ENCODE measurements around the gene SERBP1. TPM values are rescaled to one million over a fixed set of nuclear protein-coding genes. Genes with fewer than 3 reads are reported as not detected.
A peak's percentile ranks its signal among the peaks of the same experiment; 100 is the strongest.

SERBP1 gene
- total and polyA plus RNA-seq, 7 donors, result 189 to 299 (median 226) TPM

- TF ChIP-seq CTCF (IDR thresholded peaks at IDR 0.05), result no peak
- no peaks in the 10 kb centered on the region for H3K9me3 ChIP-seq
- H3K4me3 ChIP-seq, result peak overlapping the region; percentile 89
- H3K27ac ChIP-seq, result peak overlapping the region; percentile 91
- H3K27me3 ChIP-seq (ENCODE audit: insufficient read depth in 3 of 3, low read length in 2 of 3), result no peaks in the 10 kb centered on the region
- ATAC-seq (peak; percentile 5 to 34 (median 10)), DNase-seq (peak; percentile 33 to 66)
- WGBS, 3 donors, result 0% methylated on average over 55 to 69 of the region's 69 CpGs
- intact Hi-C loops (cut with DNase I), result no loop called here
- H3K4me1 ChIP-seq, result peaks cover 55% of the 10 kb centered on the region
- H3K36me3 ChIP-seq (ENCODE audit: insufficient read depth in 1 of 2, low read depth in 1 of 2), result peaks cover 7 to 15% of the 10 kb centered on the region in 2 donors
Measured at GRCh38 chr1:67429528-67430357, 459 bp downstream of the SERBP1 start.

GRCh38 chr1:67429011-67429527 is 1.1 kb downstream of the SERBP1 start:
- Histone ChIP-seq H3K9me3 (no peaks in the 10 kb centered on the region), H3K4me1 (peaks cover 52% of the 10 kb centered on the region), H3K27me3 (ENCODE audit: insufficient read depth in 3 of 3, low read length in 2 of 3) (no peaks in the 10 kb centered on the region), H3K4me3 (peak overlapping the region; percentile 89), H3K27ac (peak overlapping the region; percentile 91), H3K36me3 (ENCODE audit: insufficient read depth in 1 of 2, low read depth in 1 of 2) (peaks cover 7 to 22% of the 10 kb centered on the region in 2 donors)
- DNase-seq (no peak), ATAC-seq (peak in 1 of 4 donors; percentile 4)
- intact Hi-C loops (cut with DNase I), result no loop called here
- WGBS, 3 donors, result 0 to 2% (median 0%) methylated on average over 25 of the region's 25 CpGs
- no peak for TF ChIP-seq CTCF (IDR thresholded peaks at IDR 0.05)

GRCh38 chr1:67427947-67428346 is 2.3 kb downstream of the SERBP1 start:
- Histone ChIP-seq H3K9me3 (no peaks in the 10 kb centered on the region), H3K4me1 (peaks cover 42% of the 10 kb centered on the region), H3K36me3 (ENCODE audit: insufficient read depth in 1 of 2, low read depth in 1 of 2) (peaks cover 7 to 33% of the 10 kb centered on the region in 2 donors), H3K4me3 (peak overlapping the region; percentile 89), H3K27me3 (ENCODE audit: insufficient read depth in 3 of 3, low read length in 2 of 3) (no peaks in the 10 kb centered on the region), H3K27ac (peak overlapping the region; percentile 91)
- no peak for ATAC-seq
- WGBS, 3 donors, result 1 to 2% (median 2%) methylated on average over 3 of the region's 3 CpGs
- no peak for TF ChIP-seq CTCF (IDR thresholded peaks at IDR 0.05)
- intact Hi-C loops (cut with DNase I), result no loop called here
- no peak for DNase-seq

GRCh38 chr1:67427465-67427864 is 2.7 kb downstream of the SERBP1 start:
- peak overlapping the region; percentile 26 for H3K27ac ChIP-seq

More at GRCh38 chr1:67427465-67427864, 2.7 kb downstream of the SERBP1 start:
- H3K4me1 ChIP-seq, result peaks cover 37% of the 10 kb centered on the region
- ATAC-seq, result no peak
- intact Hi-C loops (cut with DNase I), result no loop called here
- no peak for DNase-seq
- peaks cover 7 to 38% of the 10 kb centered on the region in 2 donors for H3K36me3 ChIP-seq (ENCODE audit: insufficient read depth in 1 of 2, low read depth in 1 of 2)
- H3K27me3 ChIP-seq (ENCODE audit: insufficient read depth in 3 of 3, low read length in 2 of 3), result no peaks in the 10 kb centered on the region
- H3K9me3 ChIP-seq, result no peaks in the 10 kb centered on the region
- peak overlapping the region; percentile 89 for H3K4me3 ChIP-seq
- TF ChIP-seq CTCF (IDR thresholded peaks at IDR 0.05), result no peak
- WGBS, 3 donors, result 4 to 6% (median 5%) methylated on average over 2 of the region's 2 CpGs
